Chondrocyte (in vitro differentiated cells): ENCODE results near the gene GALNT9. TPM values are rescaled to one million over a fixed set of nuclear protein-coding genes. Genes with fewer than 3 reads are reported as not detected.

ENCODE experiments used
- DNase-seq: peaks from one replicate; pipeline ENCODE4 v3.0.0; 2021; ENCODE audit warnings: mixed read lengths, low spot score
- H3K27ac Mint-ChIP-seq: one replicate; pipeline ENCODE4 v1.8.0; 2021; ENCODE audit warnings: mild to moderate bottlenecking, moderate library complexity, mixed read lengths; ENCODE audit not compliant: unreplicated experiment
- H3K27me3 Mint-ChIP-seq: 2 replicates; pipeline ENCODE4 v1.8.0; 2021; ENCODE audit warnings: low read depth, mixed read lengths
- H3K36me3 Mint-ChIP-seq: 2 replicates; pipeline ENCODE4 v1.8.0; 2021; ENCODE audit warnings: low read depth, mixed read lengths
- H3K4me1 Mint-ChIP-seq: 2 replicates; pipeline ENCODE4 v1.8.0; 2021; ENCODE audit warnings: low read depth, mild to moderate bottlenecking, mixed read lengths
- H3K4me3 Mint-ChIP-seq: one replicate; pipeline ENCODE4 v1.8.0; 2021; ENCODE audit warnings: mild to moderate bottlenecking, moderate library complexity, mixed read lengths; ENCODE audit not compliant: unreplicated experiment
- H3K9me3 Mint-ChIP-seq: 2 replicates; pipeline ENCODE4 v1.8.0; 2021; ENCODE audit warnings: low read depth, mixed read lengths
- total RNA-seq: library from RNA; stranded (reverse); gene quantifications from 3 replicates; pipeline ENCODE4 v1.2.1, GENCODE V29; 2021
- TF ChIP-seq, protein P1 (sequence below): fragments of 200-600 bp; sonication (generic); IDR thresholded peaks from 2 replicates; pipeline ENCODE4 v1.5.0; 2021; ENCODE audit warnings: antibody characterized with exemption, mild to moderate bottlenecking, moderate library complexity

GALNT9 gene
- total RNA-seq, 1 donor from 2014 or later, result not detected

DNA sequence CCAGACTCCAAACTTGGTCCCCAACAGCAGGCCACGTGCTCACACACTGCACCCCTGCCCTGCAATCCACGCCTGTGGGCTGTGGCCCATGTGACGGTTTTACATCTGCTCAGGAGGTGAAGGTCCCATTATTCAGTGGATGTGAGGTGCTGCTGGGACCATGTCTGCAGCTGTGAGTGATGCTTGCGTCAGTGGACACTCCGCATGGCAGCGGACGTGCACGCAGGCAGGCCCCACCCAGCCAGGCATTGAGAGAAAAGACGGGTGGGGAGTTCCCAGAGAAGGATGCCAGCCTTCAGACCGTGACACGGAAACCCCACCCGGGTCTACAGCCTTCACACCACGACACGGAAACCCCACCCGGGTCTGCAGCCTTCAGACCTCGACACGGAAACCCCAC is 117.6 kb downstream of the GALNT9 start:
- Mint-ChIP-seq H3K4me1 (no peaks in the 10 kb centered on the region), H3K27me3 (peaks cover 41% of the 10 kb centered on the region), H3K27ac (no peak overlapping the region), H3K9me3 (peaks cover 6% of the 10 kb centered on the region), H3K36me3 (peaks cover 2% of the 10 kb centered on the region), H3K4me3 (no peak overlapping the region)
- DNase-seq, result no peak
- TF ChIP-seq, protein P1, sequence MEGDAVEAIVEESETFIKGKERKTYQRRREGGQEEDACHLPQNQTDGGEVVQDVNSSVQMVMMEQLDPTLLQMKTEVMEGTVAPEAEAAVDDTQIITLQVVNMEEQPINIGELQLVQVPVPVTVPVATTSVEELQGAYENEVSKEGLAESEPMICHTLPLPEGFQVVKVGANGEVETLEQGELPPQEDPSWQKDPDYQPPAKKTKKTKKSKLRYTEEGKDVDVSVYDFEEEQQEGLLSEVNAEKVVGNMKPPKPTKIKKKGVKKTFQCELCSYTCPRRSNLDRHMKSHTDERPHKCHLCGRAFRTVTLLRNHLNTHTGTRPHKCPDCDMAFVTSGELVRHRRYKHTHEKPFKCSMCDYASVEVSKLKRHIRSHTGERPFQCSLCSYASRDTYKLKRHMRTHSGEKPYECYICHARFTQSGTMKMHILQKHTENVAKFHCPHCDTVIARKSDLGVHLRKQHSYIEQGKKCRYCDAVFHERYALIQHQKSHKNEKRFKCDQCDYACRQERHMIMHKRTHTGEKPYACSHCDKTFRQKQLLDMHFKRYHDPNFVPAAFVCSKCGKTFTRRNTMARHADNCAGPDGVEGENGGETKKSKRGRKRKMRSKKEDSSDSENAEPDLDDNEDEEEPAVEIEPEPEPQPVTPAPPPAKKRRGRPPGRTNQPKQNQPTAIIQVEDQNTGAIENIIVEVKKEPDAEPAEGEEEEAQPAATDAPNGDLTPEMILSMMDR, result no peak

GRCh38 chr12:132211326-132211725 is 118.1 kb downstream of the GALNT9 start:
- TF ChIP-seq, protein P1, result no peak
- no peak for DNase-seq

GRCh38 chr12:132210223-132211055 is 119.0 kb downstream of the GALNT9 start:
- TF ChIP-seq, protein P1, result no peak
- H3K9me3 Mint-ChIP-seq, result peaks cover 6% of the 10 kb centered on the region
- no peak overlapping the region for H3K27ac Mint-ChIP-seq
- H3K36me3 Mint-ChIP-seq, result no peaks in the 10 kb centered on the region
- no peaks in the 10 kb centered on the region for H3K4me1 Mint-ChIP-seq
- no peak for DNase-seq
- H3K4me3 Mint-ChIP-seq, result no peak overlapping the region
- peaks cover 37% of the 10 kb centered on the region for H3K27me3 Mint-ChIP-seq

More at GRCh38 chr12:132211326-132211725, 118.1 kb downstream of the GALNT9 start:
- Mint-ChIP-seq H3K27ac (no peak overlapping the region), H3K4me3 (no peak overlapping the region), H3K9me3 (peaks cover 6% of the 10 kb centered on the region), H3K36me3 (peaks cover 2% of the 10 kb centered on the region), H3K4me1 (no peaks in the 10 kb centered on the region), H3K27me3 (peaks cover 39% of the 10 kb centered on the region)

DNA sequence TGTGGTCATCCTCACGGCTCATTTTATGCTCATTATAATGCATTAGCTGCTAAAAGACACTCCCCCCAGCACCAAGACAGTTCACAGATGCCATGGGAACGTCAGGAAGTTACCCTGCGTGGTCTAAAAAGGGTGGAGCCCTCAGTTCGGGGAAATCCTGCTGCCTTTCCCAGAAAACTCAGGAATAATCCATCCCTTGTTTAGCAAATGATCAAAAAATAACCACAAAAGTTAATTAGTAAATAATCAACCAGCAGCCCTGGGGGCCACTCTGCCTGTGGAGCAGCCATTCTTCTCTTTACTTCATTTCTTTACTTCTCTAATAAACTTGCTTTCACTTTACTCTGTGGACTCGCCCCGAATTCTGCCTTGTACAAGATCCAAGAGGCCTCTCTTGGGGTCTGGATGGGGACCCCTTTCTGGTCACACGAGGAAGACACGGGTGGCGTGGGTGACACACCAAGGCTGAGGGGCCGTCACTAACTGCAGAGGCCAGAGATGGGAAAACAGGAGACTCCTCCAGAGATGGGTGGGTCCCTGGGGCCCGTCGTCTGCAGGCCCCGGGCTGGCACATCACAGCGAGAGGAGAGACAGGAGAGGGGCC is 119.7 kb downstream of the GALNT9 start:
- TF ChIP-seq, protein P1, result no peak
- H3K4me3 Mint-ChIP-seq, result no peak overlapping the region
- H3K4me1 Mint-ChIP-seq, result no peaks in the 10 kb centered on the region
- no peak overlapping the region for H3K27ac Mint-ChIP-seq
- DNase-seq, result no peak
- H3K27me3 Mint-ChIP-seq, result peaks cover 43% of the 10 kb centered on the region
- H3K9me3 Mint-ChIP-seq, result peaks cover 6% of the 10 kb centered on the region
- H3K36me3 Mint-ChIP-seq, result no peaks in the 10 kb centered on the region

DNA sequence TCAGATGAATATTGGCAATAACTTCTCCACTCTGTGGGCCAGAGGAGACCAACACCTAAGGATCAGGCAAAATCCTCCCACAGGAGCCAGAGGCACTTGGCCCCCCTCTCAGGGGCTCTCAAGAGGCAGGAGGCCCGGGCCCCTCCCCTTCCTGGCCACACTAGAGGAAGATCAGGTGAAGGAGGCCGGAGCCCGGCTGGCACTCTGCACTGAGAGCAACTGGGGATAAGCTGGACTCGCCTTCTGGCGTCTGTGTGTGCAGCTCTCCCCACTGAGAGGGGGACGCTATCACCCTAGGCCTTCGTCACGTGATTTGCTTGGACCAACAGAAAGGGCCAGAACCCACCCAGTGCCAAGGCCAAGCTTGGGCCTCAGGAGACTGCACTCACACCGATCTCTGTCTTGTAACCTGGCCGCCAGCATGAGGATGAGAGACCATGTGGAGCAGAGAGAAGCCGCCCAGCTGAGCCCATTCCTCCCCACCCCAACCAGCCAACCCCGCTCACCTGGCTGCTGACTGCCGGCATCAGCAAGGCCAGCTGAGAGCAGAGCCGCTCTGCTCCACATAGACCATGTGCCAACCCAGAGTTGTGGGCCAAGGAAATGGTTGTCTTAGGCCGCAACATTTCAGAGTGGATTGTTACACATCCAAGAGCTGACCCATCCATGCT is 121.1 kb downstream of the GALNT9 start:
- no peak for DNase-seq
- Mint-ChIP-seq H3K27me3 (peaks cover 47% of the 10 kb centered on the region), H3K4me1 (no peaks in the 10 kb centered on the region), H3K4me3 (no peak overlapping the region), H3K27ac (no peak overlapping the region), H3K9me3 (peaks cover 6% of the 10 kb centered on the region), H3K36me3 (no peaks in the 10 kb centered on the region)
- TF ChIP-seq, protein P1, result no peak
